Measurements from ENCODE around the gene SMC1A.

DNA sequence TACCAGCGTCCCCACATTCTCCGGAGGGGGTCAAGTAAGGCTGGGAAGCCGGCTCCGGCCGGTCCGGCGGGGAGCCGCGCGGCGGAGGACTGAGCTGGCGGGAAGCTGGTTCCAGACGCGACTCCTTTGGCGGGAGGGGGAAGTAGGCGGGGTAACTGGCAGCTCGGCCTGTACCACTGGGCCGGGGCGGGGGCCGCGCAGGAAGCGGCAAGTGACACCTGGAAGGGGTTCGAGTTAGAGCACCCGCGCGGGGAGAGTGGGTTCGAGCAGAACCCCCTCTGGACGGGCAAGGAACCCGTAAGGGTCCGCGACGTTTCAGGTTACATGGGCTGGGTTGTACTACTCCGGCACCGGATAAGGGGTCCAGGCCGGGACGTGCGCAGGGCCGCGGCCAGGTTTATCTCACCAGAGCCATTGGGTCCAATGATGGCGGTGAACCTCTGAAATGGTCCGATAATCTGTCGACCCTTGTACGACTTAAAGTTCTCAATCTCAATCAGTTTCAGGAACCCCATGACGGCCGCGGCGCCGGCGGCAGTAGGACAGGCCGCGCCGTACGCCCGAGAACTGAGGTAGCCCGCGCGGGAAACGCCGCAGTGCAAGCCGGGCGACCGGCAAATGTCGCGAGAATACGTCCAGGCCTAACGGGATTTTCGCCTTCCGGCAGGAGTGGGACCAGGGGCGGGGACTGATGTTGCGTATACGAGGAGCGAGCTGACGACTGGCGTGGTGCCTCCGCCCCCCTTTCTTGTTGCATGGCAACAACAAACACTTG, at the start of gene SMC1A:
- TF ChIP-seq, protein P1, sequence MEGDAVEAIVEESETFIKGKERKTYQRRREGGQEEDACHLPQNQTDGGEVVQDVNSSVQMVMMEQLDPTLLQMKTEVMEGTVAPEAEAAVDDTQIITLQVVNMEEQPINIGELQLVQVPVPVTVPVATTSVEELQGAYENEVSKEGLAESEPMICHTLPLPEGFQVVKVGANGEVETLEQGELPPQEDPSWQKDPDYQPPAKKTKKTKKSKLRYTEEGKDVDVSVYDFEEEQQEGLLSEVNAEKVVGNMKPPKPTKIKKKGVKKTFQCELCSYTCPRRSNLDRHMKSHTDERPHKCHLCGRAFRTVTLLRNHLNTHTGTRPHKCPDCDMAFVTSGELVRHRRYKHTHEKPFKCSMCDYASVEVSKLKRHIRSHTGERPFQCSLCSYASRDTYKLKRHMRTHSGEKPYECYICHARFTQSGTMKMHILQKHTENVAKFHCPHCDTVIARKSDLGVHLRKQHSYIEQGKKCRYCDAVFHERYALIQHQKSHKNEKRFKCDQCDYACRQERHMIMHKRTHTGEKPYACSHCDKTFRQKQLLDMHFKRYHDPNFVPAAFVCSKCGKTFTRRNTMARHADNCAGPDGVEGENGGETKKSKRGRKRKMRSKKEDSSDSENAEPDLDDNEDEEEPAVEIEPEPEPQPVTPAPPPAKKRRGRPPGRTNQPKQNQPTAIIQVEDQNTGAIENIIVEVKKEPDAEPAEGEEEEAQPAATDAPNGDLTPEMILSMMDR (IDR thresholded peaks at IDR 0.05): no peak
- no peak for TF ChIP-seq ZFX (IDR thresholded peaks at IDR 0.05; ENCODE audit: borderline replicate concordance)

Measured in 22Rv1 (cell line).